GM23248 (cell line): ENCODE results near the gene NOX4.

Experiments
- EZH2 ChIP-seq: fragments of 200-600 bp; sonication (generic); IDR thresholded peaks from 2 replicates; pipeline ENCODE4 v1.6.1; 2018; ENCODE audit warnings: antibody characterized with exemption, mild to moderate bottlenecking; ENCODE audit not compliant: insufficient read depth, poor library complexity, severe bottlenecking
- EZH2phosphoT487 ChIP-seq: fragments of 200-600 bp; sonication (generic); IDR thresholded peaks from 2 replicates; pipeline ENCODE4 v1.6.1; 2018; ENCODE audit warnings: antibody characterized with exemption, moderate library complexity, mild to moderate bottlenecking, low read depth; ENCODE audit not compliant: insufficient read depth

- TF ChIP-seq EZH2 (no peak), EZH2phosphoT487 (no peak)
These were observed 17.4 kb upstream of the NOX4 start for GRCh38 chr11:89508544-89508943.
